ENCODE results near the gene LAMC3.

LAMC3 gene

GRCh38 chr9:131065599-131065998 is 56.6 kb downstream of the LAMC3 start:
- no peak overlapping the region for H3K4me3 ChIP-seq (replicated peaks in 1 of 2; ENCODE audit: low read depth in 2 of 2, low read length in 2 of 2)
- no peak for DNase-seq (ENCODE audit: low read depth in 2 of 2)
- no peak for TF ChIP-seq CTCF (IDR thresholded peaks at IDR 0.05; ENCODE audit: low read depth, low read length)

- DNase-seq (ENCODE audit: low read depth in 2 of 2) = no peak
- no peak overlapping the region for H3K4me3 ChIP-seq (replicated peaks in 1 of 2; ENCODE audit: low read depth in 2 of 2, low read length in 2 of 2)
- no peak for TF ChIP-seq CTCF (IDR thresholded peaks at IDR 0.05; ENCODE audit: low read depth, low read length)
Measured at GRCh38 chr9:131067625-131068024, 58.7 kb downstream of the LAMC3 start.

GRCh38 chr9:131068076-131068816 is 59.3 kb downstream of the LAMC3 start:
- DNase-seq (ENCODE audit: low read depth in 2 of 2) = no peak
- no peak overlapping the region for H3K4me3 ChIP-seq (replicated peaks in 1 of 2; ENCODE audit: low read depth in 2 of 2, low read length in 2 of 2)
- TF ChIP-seq CTCF (IDR thresholded peaks at IDR 0.05; ENCODE audit: low read depth, low read length) = no peak

- no peak overlapping the region for H3K4me3 ChIP-seq (replicated peaks in 1 of 2; ENCODE audit: low read depth in 2 of 2, low read length in 2 of 2)
- TF ChIP-seq CTCF (IDR thresholded peaks at IDR 0.05; ENCODE audit: low read depth, low read length) = no peak
- no peak for DNase-seq (ENCODE audit: low read depth in 2 of 2)
Measured at GRCh38 chr9:131069699-131070098, 60.7 kb downstream of the LAMC3 start.

- TF ChIP-seq CTCF (IDR thresholded peaks at IDR 0.05; ENCODE audit: low read depth, low read length) = no peak
- H3K4me3 ChIP-seq (replicated peaks in 1 of 2; ENCODE audit: low read depth in 2 of 2, low read length in 2 of 2) = no peak overlapping the region
- DNase-seq (ENCODE audit: low read depth in 2 of 2) = no peak
Measured at GRCh38 chr9:131072107-131072870, 63.3 kb downstream of the LAMC3 start.

GRCh38 chr9:131072871-131073237 is 63.9 kb downstream of the LAMC3 start:
- DNase-seq (ENCODE audit: low read depth in 2 of 2) = no peak
- TF ChIP-seq CTCF (IDR thresholded peaks at IDR 0.05; ENCODE audit: low read depth, low read length) = no peak
- no peak overlapping the region for H3K4me3 ChIP-seq (replicated peaks in 1 of 2; ENCODE audit: low read depth in 2 of 2, low read length in 2 of 2)

Measured in cardiac fibroblast (primary cell).